Spleen (tissue), 11 donors: ENCODE data around the gene FCHO1. TPM values are rescaled to one million over a fixed set of nuclear protein-coding genes. Genes with fewer than 3 reads are reported as not detected.
A peak's percentile ranks its signal among the peaks of the same experiment; 100 is the strongest.
"Not testable (repeated sequence)": the region's sequence is repeated elsewhere in the genome, so short reads cannot be mapped to it uniquely, and the experiment has no call there.

Experiments used
- DNase-seq: peaks from one replicate; pipeline ENCODE4 v3.0.0-alpha.2; 2020
- H3K27ac ChIP-seq, 8 donors: fragments of 200-600 bp; sonication (generic) in 7 of 8; 1 replicate in 4 of 8; 2 replicates in 4 of 8; pipeline versions ENCODE4 v1.5.0 to v1.8.0; 2016 to 2021; ENCODE audit warnings: inconsistent platforms in 4 of 8, mild to moderate bottlenecking in 4 of 8, moderate library complexity in 1 of 8
- H3K27me3 ChIP-seq, 7 donors: fragments of 200-600 bp; sonication (generic) in 6 of 7; replicated peaks in 1 of 7; 1 replicate in 4 of 7; 2 replicates in 3 of 7; pipeline versions ENCODE4 v1.5.0 to v1.8.0; 2016 to 2021; ENCODE audit warnings: inconsistent platforms in 3 of 7, mild to moderate bottlenecking in 1 of 7
- H3K36me3 ChIP-seq, 6 donors: fragments of 200-600 bp; sonication (generic) in 5 of 6; 1 replicate in 4 of 6; 2 replicates in 2 of 6; pipeline versions ENCODE4 v1.5.0 to v1.8.0; 2016 to 2021; ENCODE audit warnings: inconsistent platforms in 2 of 6
- H3K4me1 ChIP-seq, 6 donors: fragments of 200-600 bp; sonication (generic) in 5 of 6; 1 replicate in 3 of 6; 2 replicates in 3 of 6; pipeline versions ENCODE4 v1.5.0 to v1.8.0; 2016 to 2021; ENCODE audit warnings: inconsistent platforms in 3 of 6
- H3K4me3 ChIP-seq, 8 donors: fragments of 200-600 bp; sonication (generic) in 7 of 8; 1 replicate in 4 of 8; 2 replicates in 4 of 8; pipeline versions ENCODE4 v1.5.0 to v1.8.0; 2016 to 2021; ENCODE audit warnings: inconsistent platforms in 4 of 8, mild to moderate bottlenecking in 4 of 8, moderate library complexity in 2 of 8
- H3K9me3 ChIP-seq, 8 donors: fragments of 200-600 bp; sonication (generic) in 7 of 8; 1 replicate in 4 of 8; 2 replicates in 4 of 8; pipeline versions ENCODE4 v1.5.0 to v1.8.0; 2016 to 2021; ENCODE audit warnings: inconsistent platforms in 4 of 8
- POLR2A ChIP-seq, 3 donors: fragments of 450-650 bp; IDR thresholded peaks; one replicate each; pipeline ENCODE4 v1.5.1; 2017; ENCODE audit warnings: antibody characterized with exemption in 3 of 3, mild to moderate bottlenecking in 1 of 3
- POLR2AphosphoS5 ChIP-seq, 3 donors: sonication (generic); formaldehyde crosslinking; IDR thresholded peaks; one replicate each; pipeline ENCODE4 v1.5.1; 2017; ENCODE audit warnings: antibody characterized with exemption in 3 of 3
- WGBS, 5 donors: extraction: QIAGEN DNeasy Blood & Tissue Kit in 3 of 5; methylation state at CpG; one replicate each; pipeline versions ENCODE4 v1.1.5 to v1.1.7; 2013 to 2018; 5-methylcytosine and 5-hydroxymethylcytosine counted together
- intact Hi-C: fragments of 100-400 bp; cut with DNase I; formaldehyde crosslinking; loops from one replicate; pipeline ENCODE4 v1.15.0; 2023; ENCODE audit warnings: low total_unique reads
- polyA plus RNA-seq, 3 donors: library from polyadenylated mRNA; stranded (reverse); fragments of 200-250 nt; gene quantifications; one replicate each; pipeline ENCODE4 v1.2.1, GENCODE V29; 2013
- total RNA-seq, 7 donors: library from RNA; depleted of rRNA in 3 of 7; stranded (reverse); fragments of >200 nt in 3 of 7; fragmentation: NEBNext Ultra II Directional in 4 of 7; extraction: Animal tissue kit (Norgen Biotek cat#: 25700) in 4 of 7; gene quantifications; one replicate each; pipeline versions ENCODE4 v1.1.0 to v1.2.1, GENCODE V29; 2016 to 2021
- TF ChIP-seq, protein P1 (sequence below), 11 experiments: fragments of 200-600 bp in 7 of 11; fragments of 450-650 bp in 4 of 11; sonication (generic) in 4 of 11; IDR thresholded peaks in 8 of 11; conservative IDR thresholded peaks in 3 of 11; 1 replicate in 7 of 11; 2 replicates in 4 of 11; pipeline versions ENCODE4 v1.4.0 to v1.8.0; 2016 to 2021; ENCODE audit warnings: antibody characterized with exemption in 11 of 11, inconsistent platforms in 4 of 11, mild to moderate bottlenecking in 1 of 11
- donor health status: healthy with polysubstance abuse.
- donor health status: DM: no; HTN: no; CAD: no; lungs with moderate emphysema.
- donor health status: DM: no; HTN: no; CAD: no.
- donor health status: Bipolar disorder and iron deficiency.
- donor health status: healthy.
- donor health status: DM: no; HTN: no; CAD: no.
- donor health status: DM: yes; HTN: yes; CAD: no.

FCHO1 gene
- total and polyA plus RNA-seq, 10 donors, result 11.3 to 48.3 (median 25.2) TPM

DNA sequence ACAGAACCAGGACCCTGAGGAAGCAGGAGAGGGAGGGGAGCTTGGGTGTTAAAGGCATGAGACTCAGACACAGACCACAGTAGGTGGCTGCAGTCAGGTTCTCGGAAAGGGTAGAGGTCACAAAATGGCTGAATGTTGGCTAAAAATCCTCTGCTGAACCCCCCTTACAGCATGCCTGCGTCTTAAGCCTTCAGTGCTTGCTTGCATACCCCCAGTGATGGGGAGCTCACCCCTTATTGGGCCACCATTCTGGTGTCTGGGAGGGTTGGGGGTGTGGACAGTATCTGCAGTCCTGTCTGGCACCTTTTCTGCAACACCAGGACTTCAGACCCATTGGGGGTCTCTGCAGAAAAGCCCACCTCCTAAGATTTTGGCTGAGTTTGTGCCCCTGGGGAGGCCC lies 29.5 kb downstream of the FCHO1 start:
- Histone ChIP-seq H3K27me3 (peaks cover 0 to 22% (median 0%) of the 10 kb centered on the region in 7 donors), H3K4me3 (no peak overlapping the region), H3K4me1 (peaks cover 3 to 47% (median 18%) of the 10 kb centered on the region in 6 donors), H3K27ac (no peak overlapping the region), H3K9me3 (no peaks in the 10 kb centered on the region), H3K36me3 (peaks cover 0 to 57% (median 20%) of the 10 kb centered on the region in 6 donors)
- TF ChIP-seq, protein P1, sequence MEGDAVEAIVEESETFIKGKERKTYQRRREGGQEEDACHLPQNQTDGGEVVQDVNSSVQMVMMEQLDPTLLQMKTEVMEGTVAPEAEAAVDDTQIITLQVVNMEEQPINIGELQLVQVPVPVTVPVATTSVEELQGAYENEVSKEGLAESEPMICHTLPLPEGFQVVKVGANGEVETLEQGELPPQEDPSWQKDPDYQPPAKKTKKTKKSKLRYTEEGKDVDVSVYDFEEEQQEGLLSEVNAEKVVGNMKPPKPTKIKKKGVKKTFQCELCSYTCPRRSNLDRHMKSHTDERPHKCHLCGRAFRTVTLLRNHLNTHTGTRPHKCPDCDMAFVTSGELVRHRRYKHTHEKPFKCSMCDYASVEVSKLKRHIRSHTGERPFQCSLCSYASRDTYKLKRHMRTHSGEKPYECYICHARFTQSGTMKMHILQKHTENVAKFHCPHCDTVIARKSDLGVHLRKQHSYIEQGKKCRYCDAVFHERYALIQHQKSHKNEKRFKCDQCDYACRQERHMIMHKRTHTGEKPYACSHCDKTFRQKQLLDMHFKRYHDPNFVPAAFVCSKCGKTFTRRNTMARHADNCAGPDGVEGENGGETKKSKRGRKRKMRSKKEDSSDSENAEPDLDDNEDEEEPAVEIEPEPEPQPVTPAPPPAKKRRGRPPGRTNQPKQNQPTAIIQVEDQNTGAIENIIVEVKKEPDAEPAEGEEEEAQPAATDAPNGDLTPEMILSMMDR (IDR thresholded peaks at IDR 0.05 in 8 of 11, conservative IDR thresholded peaks at IDR 0.05 in 3 of 11), result no peak
- TF ChIP-seq POLR2AphosphoS5 (IDR thresholded peaks at IDR 0.05) (no peak), POLR2A (IDR thresholded peaks at IDR 0.05) (no peak)
- intact Hi-C loops, result loop anchor here (5.0 kb wide), 1 partner anchor 77 kb away; the partner anchor contains the start of gene RPL18A
- no peak for DNase-seq
- 85 to 96% (median 91%) methylated on average over 2 of the region's 2 CpGs for WGBS, 5 donors

DNA sequence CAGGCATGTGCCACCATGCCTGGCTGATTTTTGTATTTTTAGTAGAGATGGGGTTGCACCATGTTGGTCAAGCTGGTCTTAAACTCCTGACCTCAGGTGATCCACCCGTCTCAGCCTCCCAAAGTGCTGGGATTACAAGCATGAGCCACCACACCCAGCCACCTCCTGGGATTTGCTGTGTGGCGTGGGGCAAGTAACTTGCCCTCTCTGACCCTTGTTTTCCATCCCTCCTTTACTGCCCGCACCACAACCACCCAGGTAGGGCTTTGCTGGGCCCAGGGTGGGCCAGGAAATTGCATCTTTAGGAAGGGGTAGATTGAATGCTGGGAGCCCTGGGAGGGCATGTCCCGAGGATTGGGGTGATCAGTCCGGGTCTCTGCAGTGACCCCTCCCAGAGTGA lies 32.4 kb downstream of the FCHO1 start:
- not testable (repeated sequence) for H3K9me3 ChIP-seq, H3K27ac ChIP-seq, H3K4me3 ChIP-seq, DNase-seq
- intact Hi-C loops, result loop anchor here (5.0 kb wide), 1 partner anchor 74 kb away; the partner anchor contains the start of gene RPL18A
- WGBS, 5 donors, result 77 to 90% (median 87%) methylated on average over 3 to 5 of the region's 5 CpGs
- Histone ChIP-seq H3K36me3 (peaks cover 0 to 77% (median 31%) of the 10 kb centered on the region in 6 donors), H3K27me3 (peaks cover 0 to 13% (median 0%) of the 10 kb centered on the region in 7 donors), H3K4me1 (peaks cover 3 to 22% (median 8%) of the 10 kb centered on the region in 6 donors)

DNA sequence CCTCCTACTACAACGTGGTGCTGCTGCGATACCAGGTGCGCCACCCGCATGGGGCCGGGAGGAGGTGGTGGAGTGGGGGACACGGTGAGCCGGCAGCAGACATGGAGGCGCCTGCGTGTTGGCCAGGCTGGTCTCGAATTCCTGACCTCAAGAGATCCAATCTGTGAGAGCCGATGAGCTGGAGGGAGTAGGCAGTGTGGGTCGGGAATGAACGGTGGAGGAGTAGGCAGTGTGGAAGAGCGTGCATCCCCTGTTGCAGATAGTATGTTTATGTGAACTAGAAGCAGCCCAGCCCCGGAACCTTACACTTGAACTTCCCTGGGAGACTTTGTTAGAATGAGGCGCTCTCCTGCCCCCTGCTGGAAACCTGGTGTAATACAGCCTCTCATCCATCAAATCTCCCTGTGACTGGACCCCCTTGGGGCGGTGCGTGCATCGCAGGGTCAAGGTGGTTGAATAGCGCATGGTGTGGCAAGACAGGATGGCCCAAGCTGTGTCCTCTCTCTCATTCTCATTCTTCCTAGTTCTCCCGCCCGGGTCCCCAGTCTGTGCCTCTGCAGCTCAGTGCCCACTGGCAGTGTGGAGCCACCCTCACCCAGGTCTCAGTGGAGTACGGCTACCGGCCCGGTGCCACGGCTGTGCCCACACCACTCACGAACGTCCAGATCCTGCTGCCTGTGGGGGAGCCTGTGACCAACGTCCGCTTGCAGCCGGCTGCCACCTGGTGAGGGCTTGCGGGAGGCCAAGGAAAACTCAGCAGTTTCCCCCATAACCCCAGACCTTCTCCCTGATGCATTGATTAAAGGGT lies 33.1 kb downstream of the FCHO1 start:
- Histone ChIP-seq H3K4me3 (no peak overlapping the region), H3K36me3 (peaks cover 0 to 84% (median 31%) of the 10 kb centered on the region in 6 donors), H3K27me3 (peaks cover 0 to 12% (median 0%) of the 10 kb centered on the region in 7 donors), H3K9me3 (no peaks in the 10 kb centered on the region), H3K4me1 (peaks cover 0 to 15% (median 5%) of the 10 kb centered on the region in 6 donors), H3K27ac (no peak overlapping the region)
- peak; percentile 86 for DNase-seq
- intact Hi-C loops, result loop anchor here (5.0 kb wide), 1 partner anchor 73 kb away; the partner anchor contains the start of gene RPL18A
- 46 to 70% (median 63%) methylated on average over 24 to 32 of the region's 32 CpGs for WGBS, 5 donors
- TF ChIP-seq, protein P1 (IDR thresholded peaks at IDR 0.05 in 8 of 11, conservative IDR thresholded peaks at IDR 0.05 in 3 of 11), result peak; percentile 38 to 89 (median 83)
- TF ChIP-seq POLR2A (IDR thresholded peaks at IDR 0.05) (peak in 1 of 3 donors; percentile 26), POLR2AphosphoS5 (IDR thresholded peaks at IDR 0.05) (peak in 1 of 3 donors; percentile 8)

DNA sequence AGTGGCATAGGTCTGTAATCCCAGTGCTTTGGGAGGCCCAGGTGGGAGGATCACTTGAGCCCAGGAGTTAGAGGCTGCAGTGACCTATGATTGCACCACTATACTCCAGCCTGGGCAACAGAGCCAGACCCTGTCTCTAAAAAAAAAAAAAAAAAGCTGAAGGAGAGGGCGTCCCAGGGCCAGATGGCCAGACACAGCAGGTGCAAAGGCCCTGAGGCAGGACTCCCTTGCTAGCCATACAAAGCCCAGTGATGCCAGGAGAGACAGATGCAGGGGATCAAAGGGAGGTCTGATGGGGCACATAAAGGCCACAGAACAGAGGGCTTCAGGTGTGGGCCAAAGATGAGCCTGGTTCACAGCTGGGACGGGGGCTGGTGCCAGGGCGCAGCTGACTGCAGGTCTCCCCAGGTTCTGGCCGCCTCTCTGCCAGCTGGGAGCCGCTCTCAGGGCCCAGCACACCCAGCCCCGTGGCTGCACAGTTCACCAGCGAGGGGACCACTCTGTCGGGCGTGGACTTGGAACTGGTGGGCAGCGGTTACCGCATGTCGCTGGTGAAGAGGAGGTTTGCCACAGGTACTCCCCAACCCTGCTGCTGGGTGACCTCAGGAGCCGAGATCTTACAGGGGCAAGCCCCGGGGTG lies 36.1 kb downstream of the FCHO1 start:
- DNase-seq, result no peak
- no peaks in the 10 kb centered on the region for H3K9me3 ChIP-seq
- H3K4me3 ChIP-seq, result no peak overlapping the region
- H3K4me1 ChIP-seq, result peaks cover 0 to 30% (median 14%) of the 10 kb centered on the region in 6 donors
- peaks cover 0 to 71% (median 29%) of the 10 kb centered on the region in 6 donors for H3K36me3 ChIP-seq
- no peak overlapping the region for H3K27ac ChIP-seq
- intact Hi-C loops, result no loop called here
- 90 to 98% (median 97%) methylated on average over 5 to 14 of the region's 14 CpGs for WGBS, 5 donors
- TF ChIP-seq, protein P1 (IDR thresholded peaks at IDR 0.05 in 8 of 11, conservative IDR thresholded peaks at IDR 0.05 in 3 of 11), result no peak
- peak in 1 of 3 donors; percentile 19 for TF ChIP-seq POLR2AphosphoS5 (IDR thresholded peaks at IDR 0.05)
- H3K27me3 ChIP-seq, result peaks cover 0 to 4% (median 0%) of the 10 kb centered on the region in 7 donors
